Right lobe of liver (tissue), 4 donors: ENCODE results near the gene RALB.

Experiments
- POLR2A ChIP-seq: fragments of 450-650 bp; IDR thresholded peaks from one replicate; pipeline ENCODE4 v1.6.1; 2017; ENCODE audit warnings: antibody characterized with exemption, mild to moderate bottlenecking
- TF ChIP-seq, protein P1 (sequence below), 4 donors: fragments of 200-600 bp in 3 of 4; fragments of 450-650 bp in 1 of 4; IDR thresholded peaks; one replicate each; pipeline versions ENCODE4 v1.5.1 to v1.8.0; 2016 to 2022; ENCODE audit warnings: antibody characterized with exemption in 4 of 4, mild to moderate bottlenecking in 2 of 4
- donor health status: DM: no; HTN: no; CAD: no.
- donor health status: DM: no; HTN: no; CAD: no.
- donor health status: DM: no; HTN: yes; CAD: no.

DNA sequence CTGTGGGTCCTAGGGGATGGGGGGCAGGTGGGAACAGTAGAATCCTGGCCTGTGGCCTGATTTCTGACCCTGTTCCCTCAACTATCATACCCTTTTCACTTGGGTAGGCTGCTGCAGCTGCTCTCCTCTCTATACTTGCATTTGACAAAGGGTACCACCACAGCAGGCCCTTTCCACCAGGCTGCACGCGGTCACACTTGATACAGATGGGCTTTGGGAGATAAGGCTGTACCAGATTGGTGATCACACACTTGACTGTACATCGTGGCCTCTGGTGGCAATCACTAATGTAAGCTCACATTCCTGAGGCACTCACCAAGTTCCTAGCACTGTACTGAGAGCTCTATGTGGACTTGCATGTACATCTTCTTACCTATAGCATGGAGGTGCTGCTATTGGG lies 1.6 kb upstream of the RALB start:
- TF ChIP-seq, protein P1, sequence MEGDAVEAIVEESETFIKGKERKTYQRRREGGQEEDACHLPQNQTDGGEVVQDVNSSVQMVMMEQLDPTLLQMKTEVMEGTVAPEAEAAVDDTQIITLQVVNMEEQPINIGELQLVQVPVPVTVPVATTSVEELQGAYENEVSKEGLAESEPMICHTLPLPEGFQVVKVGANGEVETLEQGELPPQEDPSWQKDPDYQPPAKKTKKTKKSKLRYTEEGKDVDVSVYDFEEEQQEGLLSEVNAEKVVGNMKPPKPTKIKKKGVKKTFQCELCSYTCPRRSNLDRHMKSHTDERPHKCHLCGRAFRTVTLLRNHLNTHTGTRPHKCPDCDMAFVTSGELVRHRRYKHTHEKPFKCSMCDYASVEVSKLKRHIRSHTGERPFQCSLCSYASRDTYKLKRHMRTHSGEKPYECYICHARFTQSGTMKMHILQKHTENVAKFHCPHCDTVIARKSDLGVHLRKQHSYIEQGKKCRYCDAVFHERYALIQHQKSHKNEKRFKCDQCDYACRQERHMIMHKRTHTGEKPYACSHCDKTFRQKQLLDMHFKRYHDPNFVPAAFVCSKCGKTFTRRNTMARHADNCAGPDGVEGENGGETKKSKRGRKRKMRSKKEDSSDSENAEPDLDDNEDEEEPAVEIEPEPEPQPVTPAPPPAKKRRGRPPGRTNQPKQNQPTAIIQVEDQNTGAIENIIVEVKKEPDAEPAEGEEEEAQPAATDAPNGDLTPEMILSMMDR (IDR thresholded peaks at IDR 0.05), result no peak
- no peak for TF ChIP-seq POLR2A
